HCT116 (cell line): ENCODE measurements around the gene SPAG6. TPM values are rescaled to one million over a fixed set of nuclear protein-coding genes. Genes with fewer than 3 reads are reported as not detected.

Source experiments
- ATAC-seq: fragments of 200-7000 bp; cut with Tn5 transposase; 2 replicates; pipeline ENCODE4 v1.9.1; 2020; ENCODE audit warnings: mild to moderate bottlenecking, moderate library complexity
- BruUV-seq: library from RNA; stranded (reverse); fragments of 400-500 nt; replicated peaks from 2 replicates; lab custom pipeline; 2021; lab: Mats Ljungman, UMichigan
- CTCF ChIA-PET: fragments of 300-600 bp; sonication (Branson Sonifier 250); formaldehyde crosslinking; loops from one replicate; lab custom pipeline; 2021; ENCODE audit warnings: antibody characterized with exemption; lab: Charles Lee
- POLR2A ChIA-PET: fragments of 300-600, 350-600 bp; sonication (Branson Sonifier 250); formaldehyde crosslinking; loops from one replicate; lab custom pipeline; 2021; ENCODE audit warnings: antibody characterized with exemption; lab: Charles Lee
- RAD21 ChIA-PET, 2 experiments: fragments of 300-600 bp; sonication (Branson Sonifier 250); formaldehyde crosslinking; loops; one replicate each; lab custom pipeline; 2023; ENCODE audit warnings: low total read pairs in 2 of 2; ENCODE audit not compliant: uncharacterized antibody in 2 of 2, unreplicated experiment in 2 of 2, low non-redundant PET in 1 of 2; lab: Charles Lee
- DNase-seq: peaks from one replicate; pipeline ENCODE4 v3.0.0-alpha.2; 2010; ENCODE audit warnings: low read depth, low spot score
- H2AFZ ChIP-seq: fragments of 200-600 bp; shearing (Covaris generic), sonication (generic); 2 replicates; pipeline ENCODE4 v1.6.1; 2017; ENCODE audit warnings: low read depth, mixed run types, mixed read lengths, antibody characterized with exemption, low read length; ENCODE audit not compliant: poor library complexity, severe bottlenecking
- H3K27ac ChIP-seq: 2 replicates; pipeline ENCODE4 v1.5.1; 2012; ENCODE audit warnings: low read depth, low read length
- H3K27me3 ChIP-seq: fragments of 200-600 bp; sonication (generic); 2 replicates; pipeline ENCODE4 v1.6.1; 2016; ENCODE audit warnings: mixed run types, low read length, mixed read lengths; ENCODE audit not compliant: insufficient read depth
- H3K36me3 ChIP-seq, 2 experiments: fragments of 200-500 bp in 1 of 2; fragments of 200-600 bp in 1 of 2; sonication (Bioruptor generic) in 1 of 2; sonication (generic) in 1 of 2; 2 replicates each; pipeline versions ENCODE4 v1.5.1 to v1.6.1; 2014 to 2016; ENCODE audit warnings: low read length in 2 of 2, inconsistent platforms in 1 of 2, mixed read lengths in 1 of 2, mixed run types in 1 of 2; ENCODE audit not compliant: insufficient read depth in 2 of 2, control insufficient read depth in 1 of 2
- H3K4me1 ChIP-seq, 2 experiments: fragments of 200-600 bp in 1 of 2; sonication (generic) in 1 of 2; 2 replicates each; pipeline versions ENCODE4 v1.5.1 to v1.6.1; 2012 to 2017; ENCODE audit warnings: low read length in 2 of 2, inconsistent platforms in 1 of 2, mild to moderate bottlenecking in 1 of 2, mixed read lengths in 1 of 2, mixed run types in 1 of 2, moderate library complexity in 1 of 2; ENCODE audit not compliant: insufficient read depth in 2 of 2, control insufficient read depth in 1 of 2
- H3K4me2 ChIP-seq: fragments of 200-600 bp; sonication (generic); 2 replicates; pipeline ENCODE4 v1.6.1; 2017; ENCODE audit warnings: mixed run types, low read length, mixed read lengths
- H3K4me3 ChIP-seq, 2 experiments: fragments of 200-600 bp in 1 of 2; sonication (generic) in 1 of 2; replicated peaks in 1 of 2; 2 replicates each; pipeline ENCODE4 v1.5.1; 2011 to 2016; ENCODE audit warnings: low read length in 2 of 2, control low read depth in 1 of 2, low read depth in 1 of 2, mild to moderate bottlenecking in 1 of 2, mixed read lengths in 1 of 2, mixed run types in 1 of 2
- H3K79me2 ChIP-seq: fragments of 200-600 bp; sonication (generic); 2 replicates; pipeline ENCODE4 v1.6.1; 2017; ENCODE audit warnings: mild to moderate bottlenecking, mixed run types, low read length, moderate library complexity, mixed read lengths; ENCODE audit not compliant: insufficient read depth
- H3K9ac ChIP-seq: fragments of 200-600 bp; sonication (generic); 2 replicates; pipeline ENCODE4 v1.6.1; 2016; ENCODE audit warnings: low read length, mixed read lengths
- H3K9me2 ChIP-seq: fragments of 200-600 bp; sonication (generic), shearing (Covaris generic); 2 replicates; pipeline ENCODE4 v1.6.1; 2017; ENCODE audit warnings: mixed run types, mild to moderate bottlenecking, moderate library complexity; ENCODE audit not compliant: insufficient read depth
- H3K9me3 ChIP-seq, 2 experiments: fragments of 200-500 bp in 1 of 2; fragments of 200-600 bp in 1 of 2; sonication (Bioruptor generic) in 1 of 2; sonication (generic) in 1 of 2; 2 replicates each; pipeline ENCODE4 v1.6.1; 2014 to 2017; ENCODE audit warnings: low read length in 2 of 2, mixed read lengths in 2 of 2, inconsistent platforms in 1 of 2, low read depth in 1 of 2, mild to moderate bottlenecking in 1 of 2, mixed run types in 1 of 2, moderate library complexity in 1 of 2; ENCODE audit not compliant: control insufficient read depth in 1 of 2, insufficient read depth in 1 of 2
- H4K20me1 ChIP-seq: fragments of 200-600 bp; sonication (generic), shearing (Covaris generic); 2 replicates; pipeline ENCODE4 v1.6.1; 2017; ENCODE audit warnings: mixed run types, mild to moderate bottlenecking, moderate library complexity; ENCODE audit not compliant: insufficient read depth
- ATF3 ChIP-seq: IDR thresholded peaks from 2 replicates; pipeline ENCODE4 v1.6.1; 2012
- CBX3 ChIP-seq: IDR thresholded peaks from 2 replicates; pipeline ENCODE4 v1.6.1; 2012; ENCODE audit warnings: low read depth
- CEBPB ChIP-seq: IDR thresholded peaks from 2 replicates; pipeline ENCODE4 v1.6.1; 2012; ENCODE audit warnings: low read depth
- ELF1 ChIP-seq: IDR thresholded peaks from 2 replicates; pipeline ENCODE4 v1.6.1; 2012; ENCODE audit warnings: low read depth, borderline replicate concordance
- FOSL1 ChIP-seq: IDR thresholded peaks from 2 replicates; pipeline ENCODE4 v1.6.1; 2012; ENCODE audit warnings: low read depth
- POLR2A ChIP-seq: IDR thresholded peaks from 2 replicates; pipeline ENCODE4 v1.7.0; 2011; ENCODE audit warnings: borderline replicate concordance; ENCODE audit not compliant: insufficient read depth, insufficient read length; ENCODE audit errors: extremely low read depth
- SIN3A ChIP-seq: IDR thresholded peaks from 2 replicates; pipeline ENCODE4 v1.6.1; 2012; ENCODE audit warnings: low read depth
- SP1 ChIP-seq: IDR thresholded peaks from 2 replicates; pipeline ENCODE4 v1.6.1; 2012; ENCODE audit warnings: low read depth
- SRF ChIP-seq: IDR thresholded peaks from 2 replicates; pipeline ENCODE4 v1.6.1; 2012; ENCODE audit warnings: low read depth
- TCF7L2 ChIP-seq: IDR thresholded peaks from 2 replicates; pipeline ENCODE4 v1.7.0; 2011; ENCODE audit warnings: borderline replicate concordance, inconsistent platforms; ENCODE audit not compliant: insufficient read depth, insufficient read length; ENCODE audit errors: extremely low read depth
- YY1 ChIP-seq: IDR thresholded peaks from 2 replicates; pipeline ENCODE4 v1.6.1; 2011; ENCODE audit warnings: low read length, low read depth, moderate library complexity, mild to moderate bottlenecking; ENCODE audit not compliant: insufficient replicate concordance; ENCODE audit errors: extremely low read depth
- ZFX ChIP-seq: fragments of 450-650 bp; IDR thresholded peaks from 2 replicates; pipeline ENCODE4 v1.6.1; 2017
- intact Hi-C: fragments of 100-400 bp; cut with micrococcal nuclease; formaldehyde crosslinking; loops from 2 replicates; pipeline ENCODE4 v1.10.0; 2022
- total RNA-seq: library from RNA; stranded (reverse); gene quantifications from one replicate; pipeline ENCODE4 v1.2.1, GENCODE V29; 2021; ENCODE audit not compliant: unreplicated experiment
- TF ChIP-seq, protein P1 (sequence below): IDR thresholded peaks from 2 replicates; pipeline ENCODE4 v1.6.1; 2011; ENCODE audit warnings: mild to moderate bottlenecking, low read length, moderate library complexity; ENCODE audit not compliant: insufficient replicate concordance; ENCODE audit errors: extremely low read depth
- TF ChIP-seq, protein P2 (sequence below): IDR thresholded peaks from 2 replicates; pipeline ENCODE4 v1.6.1; 2012; ENCODE audit warnings: low read depth
- TF ChIP-seq, protein P3 (sequence below), 3 experiments: fragments of 200-600 bp in 1 of 3; sonication (generic) in 1 of 3; IDR thresholded peaks in 2 of 3; conservative IDR thresholded peaks in 1 of 3; 2 replicates each; pipeline ENCODE4 v1.5.1; 2012 to 2017; ENCODE audit warnings: low read depth in 2 of 3, low read length in 2 of 3, antibody characterized with exemption in 1 of 3, borderline replicate concordance in 1 of 3, control low read depth in 1 of 3, mild to moderate bottlenecking in 1 of 3, mixed read lengths in 1 of 3, mixed run types in 1 of 3, moderate library complexity in 1 of 3; ENCODE audit not compliant: insufficient read depth in 1 of 3

Gene SPAG6
- total RNA-seq, 1 experiment from 2014 or later = not detected

DNA sequence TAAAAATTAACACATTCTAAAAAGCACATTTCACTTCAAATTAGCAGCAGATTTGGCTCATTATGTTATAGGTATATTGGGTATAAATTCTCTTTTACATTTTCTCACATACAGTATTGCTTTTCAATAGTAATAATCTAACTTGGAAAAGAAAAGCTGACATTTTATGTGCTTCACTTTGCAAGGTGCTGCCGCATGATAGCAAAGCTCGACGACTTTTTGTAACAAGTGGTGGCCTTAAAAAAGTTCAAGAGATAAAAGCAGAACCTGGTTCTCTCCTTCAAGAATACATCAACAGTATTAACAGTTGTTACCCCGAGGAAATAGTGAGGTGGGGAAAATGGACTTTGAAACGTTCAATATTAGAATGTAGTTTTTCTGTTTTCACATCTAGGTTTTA, 65.5 kb downstream of the SPAG6 start:
- intact Hi-C loops = no loop called here
- H3K9me2 ChIP-seq = no peaks in the 10 kb centered on the region
- ChIA-PET RAD21 (no interaction called here), POLR2A (no interaction called here), CTCF (no interaction called here)
- no peak for ATAC-seq
- no peak overlapping the region for H3K4me3 ChIP-seq
- no peak for DNase-seq
- no peaks in the 10 kb centered on the region for H3K9me3 ChIP-seq
- H3K36me3 ChIP-seq = no peaks in the 10 kb centered on the region
- no peak overlapping the region for H3K9ac ChIP-seq
- H2AFZ ChIP-seq = no peak overlapping the region
- no peaks in the 10 kb centered on the region for H3K79me2 ChIP-seq
- no peak for TF ChIP-seq SP1
- no peak for TF ChIP-seq ZFX
- no peak for TF ChIP-seq CBX3
- TF ChIP-seq ATF3 = no peak
- TF ChIP-seq, protein P1, sequence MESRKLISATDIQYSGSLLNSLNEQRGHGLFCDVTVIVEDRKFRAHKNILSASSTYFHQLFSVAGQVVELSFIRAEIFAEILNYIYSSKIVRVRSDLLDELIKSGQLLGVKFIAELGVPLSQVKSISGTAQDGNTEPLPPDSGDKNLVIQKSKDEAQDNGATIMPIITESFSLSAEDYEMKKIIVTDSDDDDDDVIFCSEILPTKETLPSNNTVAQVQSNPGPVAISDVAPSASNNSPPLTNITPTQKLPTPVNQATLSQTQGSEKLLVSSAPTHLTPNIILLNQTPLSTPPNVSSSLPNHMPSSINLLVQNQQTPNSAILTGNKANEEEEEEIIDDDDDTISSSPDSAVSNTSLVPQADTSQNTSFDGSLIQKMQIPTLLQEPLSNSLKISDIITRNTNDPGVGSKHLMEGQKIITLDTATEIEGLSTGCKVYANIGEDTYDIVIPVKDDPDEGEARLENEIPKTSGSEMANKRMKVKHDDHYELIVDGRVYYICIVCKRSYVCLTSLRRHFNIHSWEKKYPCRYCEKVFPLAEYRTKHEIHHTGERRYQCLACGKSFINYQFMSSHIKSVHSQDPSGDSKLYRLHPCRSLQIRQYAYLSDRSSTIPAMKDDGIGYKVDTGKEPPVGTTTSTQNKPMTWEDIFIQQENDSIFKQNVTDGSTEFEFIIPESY = no peak
- no peak for TF ChIP-seq SRF
- TF ChIP-seq YY1 = no peak
- TF ChIP-seq FOSL1 = no peak
- no peak for TF ChIP-seq SIN3A
- TF ChIP-seq, protein P2, sequence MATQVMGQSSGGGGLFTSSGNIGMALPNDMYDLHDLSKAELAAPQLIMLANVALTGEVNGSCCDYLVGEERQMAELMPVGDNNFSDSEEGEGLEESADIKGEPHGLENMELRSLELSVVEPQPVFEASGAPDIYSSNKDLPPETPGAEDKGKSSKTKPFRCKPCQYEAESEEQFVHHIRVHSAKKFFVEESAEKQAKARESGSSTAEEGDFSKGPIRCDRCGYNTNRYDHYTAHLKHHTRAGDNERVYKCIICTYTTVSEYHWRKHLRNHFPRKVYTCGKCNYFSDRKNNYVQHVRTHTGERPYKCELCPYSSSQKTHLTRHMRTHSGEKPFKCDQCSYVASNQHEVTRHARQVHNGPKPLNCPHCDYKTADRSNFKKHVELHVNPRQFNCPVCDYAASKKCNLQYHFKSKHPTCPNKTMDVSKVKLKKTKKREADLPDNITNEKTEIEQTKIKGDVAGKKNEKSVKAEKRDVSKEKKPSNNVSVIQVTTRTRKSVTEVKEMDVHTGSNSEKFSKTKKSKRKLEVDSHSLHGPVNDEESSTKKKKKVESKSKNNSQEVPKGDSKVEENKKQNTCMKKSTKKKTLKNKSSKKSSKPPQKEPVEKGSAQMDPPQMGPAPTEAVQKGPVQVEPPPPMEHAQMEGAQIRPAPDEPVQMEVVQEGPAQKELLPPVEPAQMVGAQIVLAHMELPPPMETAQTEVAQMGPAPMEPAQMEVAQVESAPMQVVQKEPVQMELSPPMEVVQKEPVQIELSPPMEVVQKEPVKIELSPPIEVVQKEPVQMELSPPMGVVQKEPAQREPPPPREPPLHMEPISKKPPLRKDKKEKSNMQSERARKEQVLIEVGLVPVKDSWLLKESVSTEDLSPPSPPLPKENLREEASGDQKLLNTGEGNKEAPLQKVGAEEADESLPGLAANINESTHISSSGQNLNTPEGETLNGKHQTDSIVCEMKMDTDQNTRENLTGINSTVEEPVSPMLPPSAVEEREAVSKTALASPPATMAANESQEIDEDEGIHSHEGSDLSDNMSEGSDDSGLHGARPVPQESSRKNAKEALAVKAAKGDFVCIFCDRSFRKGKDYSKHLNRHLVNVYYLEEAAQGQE = no peak
- no peak for TF ChIP-seq POLR2A
- no peak for TF ChIP-seq ELF1
- TF ChIP-seq, protein P3, sequence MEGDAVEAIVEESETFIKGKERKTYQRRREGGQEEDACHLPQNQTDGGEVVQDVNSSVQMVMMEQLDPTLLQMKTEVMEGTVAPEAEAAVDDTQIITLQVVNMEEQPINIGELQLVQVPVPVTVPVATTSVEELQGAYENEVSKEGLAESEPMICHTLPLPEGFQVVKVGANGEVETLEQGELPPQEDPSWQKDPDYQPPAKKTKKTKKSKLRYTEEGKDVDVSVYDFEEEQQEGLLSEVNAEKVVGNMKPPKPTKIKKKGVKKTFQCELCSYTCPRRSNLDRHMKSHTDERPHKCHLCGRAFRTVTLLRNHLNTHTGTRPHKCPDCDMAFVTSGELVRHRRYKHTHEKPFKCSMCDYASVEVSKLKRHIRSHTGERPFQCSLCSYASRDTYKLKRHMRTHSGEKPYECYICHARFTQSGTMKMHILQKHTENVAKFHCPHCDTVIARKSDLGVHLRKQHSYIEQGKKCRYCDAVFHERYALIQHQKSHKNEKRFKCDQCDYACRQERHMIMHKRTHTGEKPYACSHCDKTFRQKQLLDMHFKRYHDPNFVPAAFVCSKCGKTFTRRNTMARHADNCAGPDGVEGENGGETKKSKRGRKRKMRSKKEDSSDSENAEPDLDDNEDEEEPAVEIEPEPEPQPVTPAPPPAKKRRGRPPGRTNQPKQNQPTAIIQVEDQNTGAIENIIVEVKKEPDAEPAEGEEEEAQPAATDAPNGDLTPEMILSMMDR (IDR thresholded peaks at IDR 0.05 in 2 of 3, conservative IDR thresholded peaks at IDR 0.05 in 1 of 3; ENCODE audit: borderline replicate concordance in 1 of 3, insufficient read depth in 1 of 3, low read depth in 2 of 3, low read length in 2 of 3) = no peak
- TF ChIP-seq TCF7L2 = no peak
- no peak for TF ChIP-seq CEBPB
- H3K27ac ChIP-seq = no peak overlapping the region
- H4K20me1 ChIP-seq = no peaks in the 10 kb centered on the region
- H3K4me1 ChIP-seq = no peaks in the 10 kb centered on the region
- H3K27me3 ChIP-seq = no peaks in the 10 kb centered on the region
- BruUV-seq = no TSS peak
- H3K4me2 ChIP-seq = no peak overlapping the region
